Right lobe of liver (tissue), 4 donors: Measurements from ENCODE around the gene FAM47E.

Source experiments
- POLR2A ChIP-seq: fragments of 450-650 bp; IDR thresholded peaks from one replicate; pipeline ENCODE4 v1.6.1; 2017; ENCODE audit warnings: antibody characterized with exemption, mild to moderate bottlenecking
- TF ChIP-seq, protein P1 (sequence below), 4 donors: fragments of 200-600 bp in 3 of 4; fragments of 450-650 bp in 1 of 4; IDR thresholded peaks; one replicate each; pipeline versions ENCODE4 v1.5.1 to v1.8.0; 2016 to 2022; ENCODE audit warnings: antibody characterized with exemption in 4 of 4, mild to moderate bottlenecking in 2 of 4
- donor health status: DM: no; HTN: no; CAD: no.
- donor health status: DM: no; HTN: no; CAD: no.
- donor health status: DM: no; HTN: yes; CAD: no.

DNA sequence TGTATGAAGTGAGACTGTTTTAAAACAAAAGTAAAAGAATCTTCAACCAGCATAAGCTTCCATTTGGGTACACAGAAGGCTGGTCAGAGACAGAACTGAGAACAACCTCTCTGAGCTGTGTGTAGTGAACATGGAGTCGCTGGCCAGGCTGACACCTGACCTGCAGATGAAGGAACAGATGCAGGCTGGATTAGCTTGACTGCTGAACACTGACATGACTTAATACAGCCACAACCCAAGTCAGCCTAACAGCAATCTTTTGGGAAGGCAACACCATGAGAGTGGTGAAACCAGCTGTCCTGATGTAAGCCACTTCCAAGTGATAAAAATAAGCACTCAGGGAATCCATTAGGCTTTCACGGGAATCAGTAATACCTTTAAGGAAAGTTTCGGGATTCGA is 48.0 kb upstream of the FAM47E start:
- TF ChIP-seq, protein P1, sequence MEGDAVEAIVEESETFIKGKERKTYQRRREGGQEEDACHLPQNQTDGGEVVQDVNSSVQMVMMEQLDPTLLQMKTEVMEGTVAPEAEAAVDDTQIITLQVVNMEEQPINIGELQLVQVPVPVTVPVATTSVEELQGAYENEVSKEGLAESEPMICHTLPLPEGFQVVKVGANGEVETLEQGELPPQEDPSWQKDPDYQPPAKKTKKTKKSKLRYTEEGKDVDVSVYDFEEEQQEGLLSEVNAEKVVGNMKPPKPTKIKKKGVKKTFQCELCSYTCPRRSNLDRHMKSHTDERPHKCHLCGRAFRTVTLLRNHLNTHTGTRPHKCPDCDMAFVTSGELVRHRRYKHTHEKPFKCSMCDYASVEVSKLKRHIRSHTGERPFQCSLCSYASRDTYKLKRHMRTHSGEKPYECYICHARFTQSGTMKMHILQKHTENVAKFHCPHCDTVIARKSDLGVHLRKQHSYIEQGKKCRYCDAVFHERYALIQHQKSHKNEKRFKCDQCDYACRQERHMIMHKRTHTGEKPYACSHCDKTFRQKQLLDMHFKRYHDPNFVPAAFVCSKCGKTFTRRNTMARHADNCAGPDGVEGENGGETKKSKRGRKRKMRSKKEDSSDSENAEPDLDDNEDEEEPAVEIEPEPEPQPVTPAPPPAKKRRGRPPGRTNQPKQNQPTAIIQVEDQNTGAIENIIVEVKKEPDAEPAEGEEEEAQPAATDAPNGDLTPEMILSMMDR (IDR thresholded peaks at IDR 0.05): no peak
- no peak for TF ChIP-seq POLR2A
